B cell (primary cell): ENCODE data around the gene CIC. TPM values are rescaled to one million over a fixed set of nuclear protein-coding genes. Genes with fewer than 3 reads are reported as not detected.
A peak's percentile ranks its signal among the peaks of the same experiment; 100 is the strongest.

Experiments
- ATAC-seq: fragments of 200-7000 bp; cut with Tn5 transposase; one replicate; pipeline ENCODE4 v1.10.0; 2021; ENCODE audit warnings: low read depth, mild to moderate bottlenecking, moderate number of reproducible peaks, moderate library complexity
- CTCF ChIA-PET: fragments of 350-600 bp; sonication (Branson Sonifier 250); formaldehyde crosslinking; loops from one replicate; lab custom pipeline; 2021; ENCODE audit warnings: antibody characterized with exemption, inconsistent platforms; lab: Charles Lee
- POLR2A ChIA-PET: fragments of 350-600 bp; sonication (Branson Sonifier 250); formaldehyde crosslinking; loops from one replicate; lab custom pipeline; 2021; ENCODE audit warnings: antibody characterized with exemption; lab: Charles Lee
- DNase-seq: peaks from one replicate; pipeline ENCODE4 v3.0.0; 2013
- H2AFZ ChIP-seq: 2 replicates; pipeline ENCODE4 v1.6.1; 2012; ENCODE audit warnings: mild to moderate bottlenecking, low read depth, low read length; ENCODE audit not compliant: insufficient read depth, poor library complexity, severe bottlenecking
- H3K27ac ChIP-seq, 2 donors: 1 replicate in 1 of 2; 2 replicates in 1 of 2; pipeline ENCODE4 v1.5.1; 2012 to 2013; ENCODE audit warnings: low read length in 2 of 2, mild to moderate bottlenecking in 2 of 2, moderate library complexity in 1 of 2
- H3K27me3 ChIP-seq, 4 experiments: fragments of 200-600 bp in 1 of 4; sonication (generic) in 1 of 4; replicated peaks in 1 of 4; 1 replicate in 2 of 4; 2 replicates in 2 of 4; pipeline versions ENCODE4 v1.6.1 to v1.7.0; 2013 to 2016; ENCODE audit warnings: low read length in 3 of 4, mild to moderate bottlenecking in 2 of 4, mixed read lengths in 1 of 4, moderate library complexity in 1 of 4; ENCODE audit not compliant: insufficient read depth in 4 of 4, control insufficient read depth in 3 of 4; ENCODE audit errors: control extremely low read depth in 1 of 4
- H3K36me3 ChIP-seq, 2 experiments: replicated peaks in 1 of 2; 1 replicate in 1 of 2; 2 replicates in 1 of 2; pipeline versions ENCODE4 v1.6.1 to v1.7.1; 2013; ENCODE audit warnings: low read length in 1 of 2; ENCODE audit not compliant: insufficient read depth in 2 of 2, control insufficient read depth in 1 of 2; ENCODE audit errors: control extremely low read depth in 1 of 2, extremely low read depth in 1 of 2
- H3K4me1 ChIP-seq, 2 donors: fragments of 200-600 bp in 1 of 2; sonication (generic) in 1 of 2; 1 replicate in 1 of 2; 2 replicates in 1 of 2; pipeline versions ENCODE4 v1.5.1 to v1.6.1; 2013 to 2017; ENCODE audit warnings: low read length in 2 of 2; ENCODE audit not compliant: control insufficient read depth in 2 of 2, insufficient read depth in 2 of 2
- H3K4me2 ChIP-seq: replicated peaks from 2 replicates; pipeline ENCODE3; 2012; ENCODE audit warnings: mild to moderate bottlenecking, low read depth, low read length; ENCODE audit not compliant: poor library complexity, severe bottlenecking
- H3K4me3 ChIP-seq, 5 experiments: fragments of 200-600 bp in 1 of 5; sonication (generic) in 1 of 5; 1 replicate in 3 of 5; 2 replicates in 2 of 5; pipeline versions ENCODE4 v1.5.1 to v1.7.0; 2011 to 2016; ENCODE audit warnings: low read length in 4 of 5, mild to moderate bottlenecking in 4 of 5, low read depth in 2 of 5, control low read depth in 1 of 5, moderate library complexity in 1 of 5; ENCODE audit not compliant: insufficient read depth in 1 of 5; ENCODE audit errors: control extremely low read depth in 1 of 5, extremely low read depth in 1 of 5
- H3K79me2 ChIP-seq: fragments of 200-600 bp; sonication (generic); one replicate; pipeline ENCODE4 v1.6.0; 2016; ENCODE audit warnings: low read length; ENCODE audit not compliant: control insufficient read depth, insufficient read depth
- H3K9ac ChIP-seq: fragments of 200-600 bp; sonication (generic); 2 replicates; pipeline ENCODE4 v1.6.1; 2017; ENCODE audit warnings: mild to moderate bottlenecking, low read length, moderate library complexity
- H3K9me3 ChIP-seq, 3 donors: one replicate each; pipeline versions ENCODE4 v1.6.1 to v1.7.1; 2013; ENCODE audit warnings: low read length in 2 of 3; ENCODE audit not compliant: control insufficient read depth in 2 of 3, insufficient read depth in 1 of 3; ENCODE audit errors: control extremely low read depth in 1 of 3
- H4K20me1 ChIP-seq: 2 replicates; pipeline ENCODE4 v1.6.0; 2012; ENCODE audit warnings: mild to moderate bottlenecking, low read length; ENCODE audit not compliant: insufficient read depth, control insufficient read depth, poor library complexity, severe bottlenecking
- H3K27ac Mint-ChIP-seq: one replicate; pipeline ENCODE4 v1.8.0; 2021; ENCODE audit warnings: mixed read lengths
- H3K27me3 Mint-ChIP-seq: one replicate; pipeline ENCODE4 v1.8.0; 2021; ENCODE audit warnings: mixed read lengths
- H3K4me1 Mint-ChIP-seq: one replicate; pipeline ENCODE4 v1.8.0; 2021; ENCODE audit warnings: mixed read lengths
- H3K4me3 Mint-ChIP-seq: one replicate; pipeline ENCODE4 v1.8.0; 2021; ENCODE audit warnings: mixed read lengths
- H3K9me3 Mint-ChIP-seq: one replicate; pipeline ENCODE4 v1.8.0; 2022; ENCODE audit warnings: mixed read lengths; ENCODE audit not compliant: insufficient read depth
- CTCF ChIP-seq: fragments of 200-600 bp; IDR thresholded peaks from one replicate; pipeline ENCODE4 v1.8.0; 2022; ENCODE audit warnings: antibody characterized with exemption, mild to moderate bottlenecking
- EZH2 ChIP-seq: IDR thresholded peaks from 2 replicates; pipeline ENCODE4 v1.6.1; 2012; ENCODE audit warnings: borderline replicate concordance, low read depth, mild to moderate bottlenecking, moderate library complexity, low read length; ENCODE audit not compliant: insufficient read depth, poor library complexity, severe bottlenecking
- WGBS: methylation state at CpG from one replicate; pipeline ENCODE4 v1.1.5; 2013; ENCODE audit warnings: missing lambda C conversion rate; ENCODE audit not compliant: insufficient coverage; 5-methylcytosine and 5-hydroxymethylcytosine counted together
- intact Hi-C: fragments of 100-400 bp; cut with micrococcal nuclease; formaldehyde crosslinking; loops from one replicate; pipeline ENCODE4 v1.10.0; 2022
- polyA plus RNA-seq: library from polyadenylated mRNA; depleted of rRNA; stranded (reverse); fragments of >200 nt; gene quantifications from 2 replicates; pipeline ENCODE4 v1.2.3, GENCODE V29; 2012
- total RNA-seq, 2 donors: library from RNA; stranded (reverse); fragments of 120-200 nt in 1 of 2; gene quantifications; 1 replicate in 1 of 2; 2 replicates in 1 of 2; pipeline versions ENCODE4 v1.2.3 to v1.2.4, GENCODE V29; 2013 to 2022

Gene CIC
- total and polyA plus RNA-seq, 2 donors (not counting 1 experiment from before 2014, with no cell fraction given) = 75.7 to 119 TPM

- TF ChIP-seq EZH2 = no peak
- TF ChIP-seq CTCF = no peak
- ATAC-seq (no peak), DNase-seq (no peak)
- Histone ChIP-seq H3K9ac (no peak overlapping the region), H3K9me3 (no peaks in the 10 kb centered on the region), H3K79me2 (peaks cover 50% of the 10 kb centered on the region), H3K27me3 (no peaks in the 10 kb centered on the region), H3K27ac (no peak overlapping the region), H2AFZ (no peak overlapping the region), H3K4me2 (no peak overlapping the region), H3K36me3 (peaks cover 3 to 81% of the 10 kb centered on the region in 2 experiments), H4K20me1 (peaks cover 90% of the 10 kb centered on the region), H3K4me3 (no peak overlapping the region), H3K4me1 (peaks cover 0 to 9% of the 10 kb centered on the region in 2 donors)
- Mint-ChIP-seq H3K9me3 (no peaks in the 10 kb centered on the region), H3K27ac (no peak overlapping the region), H3K4me1 (peaks cover 16% of the 10 kb centered on the region), H3K4me3 (no peak overlapping the region), H3K27me3 (no peaks in the 10 kb centered on the region)
- intact Hi-C loops = no loop called here
- ChIA-PET CTCF (interaction anchor here (1.6 kb wide), 1 partner anchor 11 kb away, joined by 4 read pairs; no protein-coding TSS in a partner anchor), POLR2A (no interaction called here)
- WGBS = 86% methylated on average over 5 of the region's 5 CpGs
Observed at GRCh38 chr19:42235181-42235580, 33.9 kb upstream of the CIC start.

GRCh38 chr19:42239544-42240220 is 29.4 kb upstream of the CIC start:
- H3K27ac ChIP-seq = peak overlapping the region in 1 of 2 donors; percentile 9
- no peak for DNase-seq
- no peak for ATAC-seq
- Mint-ChIP-seq H3K27me3 (no peaks in the 10 kb centered on the region), H3K4me1 (peaks cover 49% of the 10 kb centered on the region), H3K9me3 (no peaks in the 10 kb centered on the region), H3K4me3 (no peak overlapping the region), H3K27ac (no peak overlapping the region)
- no peak overlapping the region for H3K4me2 ChIP-seq
- peaks cover 63% of the 10 kb centered on the region for H3K79me2 ChIP-seq
- peaks cover 26 to 35% of the 10 kb centered on the region in 2 donors for H3K4me1 ChIP-seq
- no peaks in the 10 kb centered on the region for H3K27me3 ChIP-seq
- CTCF ChIA-PET = interaction anchor here (1.1 to 3.0 kb wide), 4 partner anchors 10 to 131 kb away, joined by 3 to 7 read pairs (median 4); no protein-coding TSS in a partner anchor
- H2AFZ ChIP-seq = no peak overlapping the region
- intact Hi-C loops = no loop called here
- peaks cover 1 to 41% of the 10 kb centered on the region in 2 experiments for H3K36me3 ChIP-seq
- WGBS = 96% methylated on average over 8 of the region's 10 CpGs
- TF ChIP-seq EZH2 (no peak), CTCF (no peak)
- H3K9me3 ChIP-seq = no peaks in the 10 kb centered on the region
- POLR2A ChIA-PET = interaction anchor here (0.5 kb wide), 1 partner anchor 25 kb away, joined by 4 read pairs; no protein-coding TSS in a partner anchor
- no peak overlapping the region for H3K4me3 ChIP-seq
- H4K20me1 ChIP-seq = peaks cover 67% of the 10 kb centered on the region
- H3K9ac ChIP-seq = no peak overlapping the region
